GM19455 (cell line): Measurements from ENCODE around the gene CMIP.

Experiments used
- ATAC-seq: cut with Tn5 transposase; IDR thresholded peaks from one replicate; pipeline ENCODE4 v1.9.1; 2021; ENCODE audit not compliant: unreplicated experiment

The CMIP gene

DNA sequence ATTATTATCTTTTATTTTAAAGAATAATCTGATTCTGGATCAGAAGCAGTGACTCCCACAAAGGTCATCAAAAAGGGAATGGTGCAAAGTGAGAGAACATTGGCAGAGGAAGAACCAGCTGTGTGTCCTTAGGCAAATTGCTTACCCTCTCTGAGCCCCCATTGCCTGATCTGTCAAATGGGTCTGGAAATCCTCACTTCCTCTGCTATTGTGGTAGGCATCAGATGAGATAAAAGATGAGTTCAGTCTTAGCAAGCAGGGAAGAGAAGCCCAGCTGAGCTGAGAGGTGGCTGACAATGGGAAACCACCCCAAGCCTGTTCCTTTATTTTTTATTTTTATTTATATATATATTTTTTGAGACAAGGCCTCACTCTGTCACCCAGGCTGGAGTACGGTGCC is 310.2 kb downstream of the CMIP start:
- ATAC-seq: no peak

DNA sequence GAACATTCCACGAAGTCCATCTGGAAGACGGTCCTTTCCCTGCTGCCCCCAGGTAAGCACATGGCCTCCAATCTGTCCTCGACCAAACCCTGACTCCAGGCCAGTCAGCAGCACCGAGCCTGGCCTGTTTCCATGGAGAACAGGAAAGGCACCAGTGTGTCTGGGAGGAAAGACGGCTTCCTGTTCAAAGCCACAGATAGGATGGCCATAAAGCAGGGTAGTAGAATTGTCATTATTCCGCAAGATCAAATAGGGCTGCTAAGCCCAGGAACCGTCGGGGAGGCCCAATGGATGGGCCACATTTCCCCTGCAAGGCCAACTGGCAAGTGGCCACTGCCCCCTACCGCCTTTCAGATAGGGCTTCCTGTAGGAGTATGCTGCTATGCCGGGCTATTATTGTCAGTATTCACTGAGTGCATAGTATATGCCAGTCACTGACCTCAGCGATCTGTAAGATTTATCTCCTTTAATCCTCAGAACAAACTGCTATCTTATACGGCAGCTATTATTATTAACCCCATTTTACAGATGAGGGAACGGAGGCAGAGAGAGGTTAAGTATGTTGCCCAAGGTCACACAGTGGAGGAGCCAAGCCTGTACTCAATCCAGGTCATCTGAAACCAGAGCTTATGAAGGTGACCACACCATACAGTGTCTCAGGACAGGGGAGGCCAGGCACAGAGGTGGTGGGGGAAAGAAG is 311.5 kb downstream of the CMIP start:
- no peak for ATAC-seq

- no peak for ATAC-seq
Observed at GRCh38 chr16:81756615-81757356, 312.2 kb downstream of the CMIP start.

- ATAC-seq: no peak
Observed at GRCh38 chr16:81758376-81758775, 313.8 kb downstream of the CMIP start.
